IPS-18c (cell line): ENCODE data around the gene MAP6D1.

Source experiments
- H3K4me3 ChIP-seq: 2 replicates; pipeline ENCODE4 v1.7.0; 2013; ENCODE audit warnings: low read depth, mild to moderate bottlenecking, low read length, moderate library complexity; ENCODE audit not compliant: insufficient read depth
- H3K9me3 ChIP-seq: one replicate; pipeline ENCODE4 v1.6.1; 2013; ENCODE audit warnings: mild to moderate bottlenecking, low read length, moderate library complexity; ENCODE audit not compliant: control insufficient read depth, insufficient read depth

Gene MAP6D1

DNA sequence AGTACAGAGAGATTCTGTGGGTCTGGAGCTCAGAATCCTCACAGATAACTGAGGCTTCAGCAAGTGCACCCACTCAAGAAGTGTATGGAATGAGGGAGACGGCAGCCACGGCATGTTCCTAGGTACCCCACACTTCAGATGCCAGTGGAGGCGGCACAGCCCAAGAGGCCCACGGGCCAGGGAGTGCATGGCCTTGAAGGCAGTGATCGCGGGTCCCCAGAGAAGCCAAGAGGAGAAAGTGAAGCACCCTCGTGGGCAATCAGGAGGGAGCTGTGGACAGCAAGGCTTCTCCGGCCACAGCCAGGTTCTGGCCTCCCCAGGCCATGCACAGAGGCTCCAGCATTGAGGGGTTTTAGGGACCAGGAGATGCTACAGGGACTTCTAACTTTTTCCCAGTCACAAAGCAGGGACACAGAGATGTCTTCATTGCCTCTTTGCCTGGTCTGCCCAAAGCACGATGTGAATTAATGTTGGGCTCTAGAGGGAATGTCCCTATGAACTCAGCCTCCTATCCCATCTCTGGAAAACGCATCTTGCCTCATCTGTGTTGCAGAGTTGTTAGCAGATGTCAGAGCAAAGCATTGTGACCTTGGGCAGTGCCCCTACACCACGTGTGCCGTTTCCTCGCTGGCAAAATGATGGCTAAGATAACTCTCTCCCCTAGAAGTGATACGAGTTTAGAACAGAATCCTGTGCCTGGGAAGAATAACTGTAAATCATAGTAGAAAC is 2.6 kb upstream of the MAP6D1 start:
- H3K4me3 ChIP-seq, result no peak overlapping the region
- peaks cover 2% of the 10 kb centered on the region for H3K9me3 ChIP-seq

DNA sequence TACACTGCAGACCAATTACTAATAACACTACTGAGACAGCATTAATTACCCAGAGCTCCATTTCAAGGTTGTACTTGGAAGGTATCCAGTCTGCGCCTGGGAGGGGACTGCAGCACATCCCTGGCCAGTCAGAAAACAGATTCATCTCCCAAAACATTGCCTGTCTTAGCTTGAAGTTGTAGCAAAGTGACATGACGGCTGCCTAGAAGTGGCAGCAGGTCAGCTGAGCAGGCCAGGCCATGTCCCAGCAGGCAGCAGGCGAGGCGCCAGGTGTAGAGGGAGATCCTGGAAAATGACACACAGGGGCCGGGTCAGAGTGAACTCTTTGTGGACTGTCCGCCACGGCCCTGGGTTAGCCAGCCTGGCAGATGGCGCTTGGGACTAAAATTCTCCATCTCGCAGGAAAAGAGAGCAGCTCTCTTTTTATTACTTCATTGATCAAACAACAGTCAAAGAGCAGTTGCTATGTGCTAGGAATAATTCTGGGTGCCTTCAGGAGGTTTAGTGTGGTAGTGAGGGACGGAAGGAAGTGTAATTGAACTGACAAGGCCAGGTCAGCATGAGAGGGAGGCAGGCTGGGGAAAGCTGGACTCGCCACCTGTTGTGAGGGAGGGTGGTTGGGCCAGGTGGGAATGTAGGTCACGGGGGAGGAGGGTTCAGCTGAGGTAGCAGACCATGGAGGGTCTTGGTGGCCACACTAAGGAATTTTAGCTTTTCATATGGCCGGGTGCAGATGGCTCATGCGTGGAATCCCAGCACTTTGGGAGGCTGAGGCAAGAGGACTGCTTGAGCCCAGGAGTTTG is 1.3 kb upstream of the MAP6D1 start:
- Histone ChIP-seq H3K4me3 (no peak overlapping the region), H3K9me3 (peaks cover 2% of the 10 kb centered on the region)

DNA sequence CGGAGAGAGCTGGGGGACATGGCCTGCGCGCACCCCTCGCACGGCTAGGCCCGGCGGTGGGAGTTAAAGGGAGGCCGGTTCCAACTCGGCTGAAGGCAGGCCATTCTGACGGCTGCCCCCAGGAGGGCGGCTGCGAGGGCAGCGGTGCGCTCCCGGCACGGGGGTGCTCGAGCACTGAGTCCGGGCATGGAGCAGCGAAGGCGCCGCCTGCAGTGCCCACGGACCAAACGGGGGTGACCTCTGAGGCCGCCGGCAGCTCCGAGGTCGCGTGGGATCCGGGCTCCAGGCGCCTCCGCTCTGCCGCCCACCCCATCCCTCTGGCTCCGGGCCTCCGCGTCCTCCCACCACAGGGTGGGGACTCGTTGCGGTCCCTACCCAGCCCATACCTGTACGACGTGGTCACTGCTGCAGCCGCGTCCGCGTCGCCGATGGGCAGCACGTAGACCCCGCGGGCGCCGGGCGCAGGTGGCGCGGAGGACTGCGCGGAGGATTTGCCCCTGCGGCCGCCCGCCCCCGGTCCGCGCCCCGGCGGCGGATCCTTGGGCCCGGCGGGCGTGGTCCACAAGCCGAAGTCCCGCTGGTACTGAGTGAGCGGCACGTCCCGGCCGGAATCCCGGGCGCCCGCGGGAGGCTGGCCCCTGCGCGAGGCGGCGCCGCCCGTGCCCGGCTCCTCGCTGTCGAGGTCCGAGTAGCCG is 469 bp downstream of the MAP6D1 start:
- H3K4me3 ChIP-seq, result peak overlapping the region; percentile 75
- peaks cover 2% of the 10 kb centered on the region for H3K9me3 ChIP-seq

DNA sequence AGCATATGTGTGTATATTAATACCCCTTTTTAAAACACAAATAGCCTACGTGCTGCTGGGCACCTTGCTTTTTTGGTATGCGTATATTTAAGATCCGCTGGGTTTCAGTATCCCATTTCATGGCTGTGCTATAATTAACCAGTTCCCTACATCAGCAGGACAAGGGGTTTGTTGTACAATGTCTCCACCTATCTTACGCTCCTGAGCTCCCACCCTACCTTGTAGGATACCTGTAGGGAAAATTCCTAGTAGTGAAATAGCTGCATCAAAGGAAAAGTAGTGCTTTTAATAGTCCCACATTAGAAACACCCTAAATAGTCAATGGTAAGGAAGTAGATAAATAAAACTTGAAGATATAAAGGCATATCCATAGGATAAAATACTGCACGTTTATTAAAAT is 1.4 kb downstream of the MAP6D1 start:
- no peak overlapping the region for H3K4me3 ChIP-seq
- peaks cover 2% of the 10 kb centered on the region for H3K9me3 ChIP-seq

DNA sequence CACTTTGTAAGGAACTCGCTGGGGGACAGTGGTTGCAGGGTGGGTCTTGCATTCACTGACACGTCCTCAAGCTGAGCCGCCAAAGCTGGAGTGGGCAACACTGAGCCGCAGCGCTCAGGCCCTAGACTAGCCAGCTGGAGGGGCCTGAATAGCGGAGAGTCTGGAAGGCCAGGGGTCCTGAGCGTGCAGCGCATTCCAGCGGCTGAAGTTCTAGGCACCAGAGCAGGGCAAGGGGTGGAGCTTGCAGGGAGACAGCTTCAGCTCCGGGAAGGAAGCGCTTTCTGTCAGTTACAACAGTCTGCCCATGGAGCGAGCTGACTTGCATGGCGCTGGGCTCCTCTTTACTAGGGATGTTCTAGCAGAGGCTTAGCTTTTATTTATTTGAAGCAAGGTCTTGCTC is 2.7 kb downstream of the MAP6D1 start:
- Histone ChIP-seq H3K9me3 (peaks cover 2% of the 10 kb centered on the region), H3K4me3 (no peak overlapping the region)

DNA sequence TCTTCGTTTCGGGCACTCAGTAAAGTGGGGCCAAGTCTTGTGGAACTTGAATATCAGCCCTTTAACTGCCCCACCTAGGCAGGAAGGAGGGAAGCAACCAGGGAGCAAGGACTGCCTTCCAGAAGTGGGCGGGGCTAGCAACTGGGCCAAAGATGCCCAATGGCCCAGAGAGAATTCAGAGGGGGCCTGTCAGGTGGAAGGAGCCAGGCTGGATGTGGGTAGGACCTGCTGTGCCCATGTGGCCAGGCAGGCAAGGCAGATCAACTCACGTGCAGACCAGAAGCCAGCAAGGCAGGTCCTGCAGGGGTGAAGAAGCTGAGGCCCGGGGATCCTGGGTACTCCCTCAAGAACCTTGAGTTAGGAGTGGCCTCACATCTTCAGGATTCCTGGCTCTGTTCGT is 5.5 kb downstream of the MAP6D1 start:
- H3K9me3 ChIP-seq, result no peaks in the 10 kb centered on the region
- H3K4me3 ChIP-seq, result no peak overlapping the region

DNA sequence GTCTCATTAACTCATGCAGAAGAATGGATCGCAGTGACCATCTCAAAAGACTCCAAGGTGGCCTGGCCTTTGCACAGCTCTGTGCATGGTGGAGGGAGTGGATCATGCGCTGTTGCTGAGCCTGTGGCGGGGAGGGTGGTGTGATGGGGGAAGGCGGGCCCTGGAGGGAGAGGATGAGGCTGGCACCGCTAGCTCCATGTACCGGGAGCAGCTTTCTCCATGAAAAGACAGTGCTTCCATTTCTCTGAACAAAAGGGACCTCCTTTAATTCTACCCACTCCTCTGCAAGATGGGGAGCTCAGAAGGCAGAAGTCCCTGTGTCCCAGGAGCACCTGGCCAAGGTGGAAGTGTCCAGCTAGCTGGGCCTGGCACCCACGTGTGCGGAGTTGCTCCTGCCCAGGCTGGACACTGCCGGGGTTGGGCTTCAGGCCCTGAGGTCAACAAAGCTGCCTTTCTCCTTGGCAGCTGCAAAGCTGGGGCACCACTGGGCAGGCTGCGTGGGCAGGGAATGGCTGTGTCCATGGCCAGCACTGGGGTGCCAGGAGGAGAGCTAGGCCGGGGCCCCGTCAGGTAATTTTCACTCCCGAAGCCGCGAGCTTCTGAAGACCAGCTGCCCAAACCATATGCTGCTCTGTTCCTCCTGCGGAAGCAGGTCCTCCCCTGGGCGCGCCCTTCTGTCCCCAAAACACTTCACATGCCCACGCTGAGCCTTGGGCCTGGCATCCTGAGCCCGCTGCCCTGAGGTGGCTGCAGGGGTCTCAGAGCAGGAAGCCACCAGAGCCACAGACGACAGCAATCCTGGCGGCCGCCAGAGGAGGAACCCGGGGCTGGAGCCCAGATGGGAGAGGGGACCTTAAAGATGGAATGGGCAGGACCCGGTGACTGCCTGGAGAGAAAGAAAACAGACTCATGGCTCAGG is 6.4 kb downstream of the MAP6D1 start:
- Histone ChIP-seq H3K9me3 (no peaks in the 10 kb centered on the region), H3K4me3 (no peak overlapping the region)

DNA sequence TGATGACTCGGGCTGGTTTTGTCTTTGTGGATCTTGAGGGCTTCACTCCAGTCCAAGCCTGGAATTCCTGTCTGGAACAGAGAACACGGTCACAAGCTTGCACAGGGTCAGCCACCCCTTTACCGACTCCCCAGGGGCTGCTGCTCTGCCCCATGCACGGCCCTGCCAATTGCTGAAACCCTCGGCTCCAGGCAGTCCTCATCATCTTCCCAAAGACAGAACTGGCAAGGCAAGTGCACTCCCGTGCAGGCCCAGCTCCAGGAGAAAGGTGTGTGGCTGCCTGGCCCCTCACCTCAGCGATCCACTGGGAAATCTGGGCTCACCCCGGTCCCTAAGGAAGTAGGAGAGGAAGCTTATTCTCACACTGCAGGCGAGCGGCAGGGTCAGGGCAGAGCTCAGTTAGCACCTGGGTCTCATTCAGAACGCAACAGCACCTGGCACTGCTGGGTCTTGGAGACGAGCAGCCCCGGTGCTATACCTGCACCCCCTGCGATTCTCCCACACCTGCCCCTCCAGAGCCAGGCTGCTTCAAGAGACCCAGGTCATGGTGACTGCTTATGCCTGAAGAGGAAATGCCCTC is 7.2 kb downstream of the MAP6D1 start:
- H3K9me3 ChIP-seq, result no peaks in the 10 kb centered on the region
- no peak overlapping the region for H3K4me3 ChIP-seq

DNA sequence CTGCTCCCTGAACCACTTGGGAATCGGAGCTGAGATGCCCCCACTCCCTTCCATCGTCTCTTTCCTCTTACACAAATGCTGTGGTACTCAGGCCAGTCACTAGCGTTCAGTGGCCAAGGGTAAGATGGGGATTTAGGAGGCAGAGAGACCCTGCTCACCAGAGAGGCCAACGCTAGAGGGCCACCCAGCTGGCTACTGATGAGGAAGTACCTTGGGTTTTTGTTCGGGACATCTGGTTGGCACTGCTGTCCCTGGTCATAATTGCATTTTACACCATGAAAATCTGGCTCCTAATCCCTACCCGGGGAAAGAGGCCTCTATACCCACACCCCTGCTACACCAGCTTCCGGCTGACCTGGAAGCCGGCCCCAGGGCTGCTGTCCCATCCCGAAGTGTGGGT is 7.7 kb downstream of the MAP6D1 start:
- Histone ChIP-seq H3K4me3 (no peak overlapping the region), H3K9me3 (no peaks in the 10 kb centered on the region)

DNA sequence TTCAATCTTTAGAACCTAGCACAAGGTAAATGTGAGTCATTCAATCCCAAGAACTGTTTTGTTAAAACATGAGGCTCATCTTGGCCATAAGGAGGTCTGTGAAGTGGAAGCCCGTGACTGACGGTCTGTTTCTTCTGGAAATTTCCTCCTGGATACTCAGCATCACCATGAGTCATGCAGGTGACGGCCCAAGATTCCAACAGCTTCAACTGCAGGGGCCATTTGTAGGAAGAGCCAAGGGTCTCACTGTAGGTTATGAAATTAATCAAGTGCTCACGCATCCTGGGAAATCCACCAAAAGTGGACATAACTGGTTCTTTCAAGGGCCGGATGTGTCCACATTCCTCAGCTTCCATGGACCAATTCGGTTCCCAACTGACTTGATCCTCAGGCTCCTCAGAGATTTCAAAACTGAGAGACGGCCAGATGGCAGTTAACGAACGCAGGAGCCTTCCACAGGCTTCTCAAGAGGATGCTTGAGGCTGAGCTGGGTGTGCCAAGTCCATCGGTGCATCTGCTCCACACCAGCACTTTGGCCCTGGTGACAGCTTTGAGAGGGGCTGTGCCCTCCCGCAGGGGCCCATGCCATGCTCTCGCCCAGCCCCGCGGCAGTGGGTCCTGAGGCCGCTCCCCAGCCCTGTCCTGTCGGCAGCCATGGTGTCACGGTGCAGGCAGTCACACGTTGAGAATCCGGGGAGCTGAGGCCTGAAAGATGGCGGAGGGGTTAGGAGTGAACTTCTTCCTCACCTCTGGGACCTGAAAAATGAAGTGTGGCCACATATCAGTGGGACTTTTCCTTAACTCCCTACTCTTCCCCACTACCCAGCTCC is 8.5 kb downstream of the MAP6D1 start:
- no peak overlapping the region for H3K4me3 ChIP-seq

DNA sequence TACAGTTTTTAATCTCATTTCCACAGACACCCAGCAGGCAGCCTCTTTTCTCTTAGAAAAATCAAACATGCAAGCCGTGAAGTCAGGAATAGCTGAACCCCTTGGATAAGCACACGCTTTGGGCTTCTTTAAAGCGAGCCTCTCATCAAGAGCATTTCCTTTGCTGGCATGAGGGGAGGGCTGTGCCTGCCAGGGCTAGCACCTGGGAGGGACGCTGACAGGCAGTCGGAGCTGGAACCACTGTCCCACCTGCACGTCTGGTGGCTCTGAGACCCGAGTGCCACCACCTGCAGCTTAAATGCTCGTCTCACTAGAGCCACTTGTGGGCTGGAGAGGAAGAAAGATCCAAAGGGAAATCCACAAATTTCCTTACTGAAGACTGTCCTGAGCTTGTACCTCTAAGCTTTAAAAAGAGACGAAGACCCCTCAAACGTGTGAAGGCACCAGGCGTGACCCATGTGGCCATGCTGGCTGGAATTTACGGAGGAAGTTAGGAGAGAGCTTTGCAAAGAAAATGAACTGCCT is 9.4 kb downstream of the MAP6D1 start:
- no peak overlapping the region for H3K4me3 ChIP-seq
- no peaks in the 10 kb centered on the region for H3K9me3 ChIP-seq

More for the DNA sequence above, 8.5 kb downstream of the MAP6D1 start:
- no peaks in the 10 kb centered on the region for H3K9me3 ChIP-seq

DNA sequence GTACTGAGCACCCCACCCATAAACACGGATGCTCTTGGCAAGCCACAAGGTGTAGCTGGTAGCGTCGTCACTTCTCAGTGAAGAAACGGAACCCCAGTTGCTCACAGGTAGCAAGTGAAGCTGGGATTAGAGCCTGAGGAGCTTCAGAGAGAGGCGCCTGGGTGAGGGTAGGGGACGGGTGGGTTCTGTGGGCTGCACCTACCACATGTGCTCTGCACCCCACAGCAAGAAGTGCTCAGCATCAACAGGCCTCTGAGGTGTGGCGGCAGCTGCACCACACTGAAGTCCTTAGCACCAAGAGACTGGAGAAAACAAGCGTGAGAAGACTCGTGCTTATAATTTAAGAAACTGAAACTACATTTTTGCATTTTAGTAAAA is 9.8 kb downstream of the MAP6D1 start:
- no peaks in the 10 kb centered on the region for H3K9me3 ChIP-seq
- H3K4me3 ChIP-seq, result no peak overlapping the region

DNA sequence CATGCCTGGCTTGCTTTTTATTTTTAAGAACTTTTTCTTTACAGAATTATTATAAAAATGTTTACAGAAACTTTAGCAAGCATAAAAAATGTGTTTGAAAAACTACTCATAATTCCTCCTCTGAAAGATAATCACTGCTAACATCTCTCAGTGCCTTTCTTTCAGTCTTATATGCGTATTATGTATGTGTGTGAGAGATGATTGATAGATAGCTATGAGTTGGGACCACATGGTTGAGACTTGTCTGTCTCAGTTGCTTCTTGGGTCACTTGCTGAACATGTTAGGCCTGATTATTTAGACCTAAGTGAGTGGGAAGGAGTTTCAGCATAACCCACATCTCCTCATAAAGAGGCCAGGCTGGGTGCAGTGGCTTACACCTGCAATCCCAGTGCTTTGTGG is 11.1 kb downstream of the MAP6D1 start:
- Histone ChIP-seq H3K4me3 (no peak overlapping the region), H3K9me3 (no peaks in the 10 kb centered on the region)

DNA sequence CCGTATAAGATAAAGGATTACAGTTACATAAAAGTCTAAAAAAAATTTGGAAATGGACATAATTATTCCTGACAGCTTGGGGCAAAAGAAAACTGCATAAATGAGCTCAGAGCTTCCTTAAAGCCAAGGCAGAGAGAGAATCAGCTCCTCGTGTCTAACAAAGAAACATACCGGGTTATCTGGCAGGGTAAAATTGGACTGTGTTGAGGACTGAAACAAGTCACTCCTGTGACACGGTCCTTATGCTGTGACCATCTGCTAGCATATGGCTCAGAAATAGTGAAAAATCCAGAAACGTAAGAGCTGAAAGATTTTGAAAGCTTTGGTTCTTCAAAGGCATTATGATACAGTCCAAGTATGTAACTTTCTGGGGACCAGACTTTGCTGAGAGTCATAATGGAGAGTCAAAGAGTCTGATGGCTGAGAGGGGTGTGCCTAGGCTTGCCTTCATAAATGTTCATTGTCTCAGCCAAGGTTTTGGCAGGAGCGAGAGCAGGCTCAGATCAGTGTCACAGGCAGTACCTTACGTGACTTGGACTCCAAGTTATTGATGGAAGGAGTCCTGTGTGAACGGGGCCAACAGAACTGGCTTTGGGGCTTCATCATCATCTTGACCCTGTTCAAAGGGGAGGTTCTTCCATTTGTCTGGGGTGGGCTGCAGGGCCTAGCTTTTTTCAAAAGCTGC is 12.5 kb downstream of the MAP6D1 start:
- no peak overlapping the region for H3K4me3 ChIP-seq

DNA sequence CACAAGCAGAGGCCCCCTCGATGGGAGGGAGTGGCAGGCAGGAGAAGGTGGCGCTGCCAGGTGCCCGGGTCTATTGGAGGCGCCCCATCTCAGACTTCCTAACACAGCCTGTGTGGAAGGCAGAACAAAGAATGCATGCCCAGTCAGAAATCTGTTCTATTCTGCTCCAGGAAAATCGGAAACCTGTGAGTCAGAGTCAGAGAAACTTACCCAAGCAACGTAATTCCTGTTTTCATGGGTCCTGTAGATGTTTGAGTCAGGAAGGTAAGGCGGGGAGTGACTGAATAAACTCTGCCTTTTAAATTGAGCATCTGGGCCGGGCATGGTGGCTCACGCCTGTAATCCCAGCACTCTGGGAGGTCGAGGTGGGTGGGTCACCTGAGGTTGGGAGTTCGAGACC is 13.7 kb downstream of the MAP6D1 start:
- no peak overlapping the region for H3K4me3 ChIP-seq

More for the DNA sequence above, 12.5 kb downstream of the MAP6D1 start:
- H3K9me3 ChIP-seq, result no peaks in the 10 kb centered on the region

More for the DNA sequence above, 13.7 kb downstream of the MAP6D1 start:
- no peaks in the 10 kb centered on the region for H3K9me3 ChIP-seq
